Ishikawa (cell line): Measurements from ENCODE around the gene MRPL1.

Source experiments
- CEBPB ChIP-seq: IDR thresholded peaks from 2 replicates; pipeline ENCODE4 v1.6.1; 2012
- CREB1 ChIP-seq: IDR thresholded peaks from 2 replicates; pipeline ENCODE4 v1.6.1; 2012; ENCODE audit warnings: low read depth
- EGR1 ChIP-seq: IDR thresholded peaks from 2 replicates; pipeline ENCODE4 v1.6.1; 2012
- EP300 ChIP-seq: IDR thresholded peaks from 2 replicates; pipeline ENCODE4 v1.6.1; 2012; ENCODE audit warnings: borderline replicate concordance
- FOXM1 ChIP-seq: IDR thresholded peaks from 2 replicates; pipeline ENCODE4 v1.6.1; 2012; ENCODE audit warnings: low read depth, borderline replicate concordance
- MAX ChIP-seq: IDR thresholded peaks from 2 replicates; pipeline ENCODE4 v1.6.1; 2012
- NFIC ChIP-seq: IDR thresholded peaks from 2 replicates; pipeline ENCODE4 v1.6.1; 2012
- RAD21 ChIP-seq: IDR thresholded peaks from 2 replicates; pipeline ENCODE4 v1.6.1; 2012; ENCODE audit warnings: low read depth
- TAF1 ChIP-seq: IDR thresholded peaks from 2 replicates; pipeline ENCODE4 v1.6.1; 2012; ENCODE audit warnings: low read depth, mild to moderate bottlenecking
- TCF12 ChIP-seq: IDR thresholded peaks from 2 replicates; pipeline ENCODE4 v1.6.1; 2012; ENCODE audit warnings: low read depth
- TEAD4 ChIP-seq: IDR thresholded peaks from 2 replicates; pipeline ENCODE4 v1.6.1; 2012
- YY1 ChIP-seq: IDR thresholded peaks from 2 replicates; pipeline ENCODE4 v1.6.1; 2012; ENCODE audit warnings: low read depth
- ZBTB7A ChIP-seq: IDR thresholded peaks from 2 replicates; pipeline ENCODE4 v1.6.1; 2012; ENCODE audit warnings: low read depth
- TF ChIP-seq, protein P1 (sequence below): IDR thresholded peaks from 2 replicates; pipeline ENCODE4 v1.6.1; 2012
- TF ChIP-seq, protein P2 (sequence below): IDR thresholded peaks from 2 replicates; pipeline ENCODE4 v1.6.1; 2012; ENCODE audit warnings: low read depth, mild to moderate bottlenecking

The MRPL1 gene

GRCh38 chr4:77833126-77833724 is 29.4 kb upstream of the MRPL1 start:
- TF ChIP-seq TCF12 (no peak), MAX (no peak), TAF1 (no peak), CEBPB (no peak), TEAD4 (no peak), NFIC (no peak), ZBTB7A (no peak), RAD21 (no peak), EP300 (no peak), CREB1 (no peak), YY1 (no peak)
- TF ChIP-seq, protein P1, sequence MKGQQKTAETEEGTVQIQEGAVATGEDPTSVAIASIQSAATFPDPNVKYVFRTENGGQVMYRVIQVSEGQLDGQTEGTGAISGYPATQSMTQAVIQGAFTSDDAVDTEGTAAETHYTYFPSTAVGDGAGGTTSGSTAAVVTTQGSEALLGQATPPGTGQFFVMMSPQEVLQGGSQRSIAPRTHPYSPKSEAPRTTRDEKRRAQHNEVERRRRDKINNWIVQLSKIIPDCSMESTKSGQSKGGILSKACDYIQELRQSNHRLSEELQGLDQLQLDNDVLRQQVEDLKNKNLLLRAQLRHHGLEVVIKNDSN, result no peak
- TF ChIP-seq, protein P2, sequence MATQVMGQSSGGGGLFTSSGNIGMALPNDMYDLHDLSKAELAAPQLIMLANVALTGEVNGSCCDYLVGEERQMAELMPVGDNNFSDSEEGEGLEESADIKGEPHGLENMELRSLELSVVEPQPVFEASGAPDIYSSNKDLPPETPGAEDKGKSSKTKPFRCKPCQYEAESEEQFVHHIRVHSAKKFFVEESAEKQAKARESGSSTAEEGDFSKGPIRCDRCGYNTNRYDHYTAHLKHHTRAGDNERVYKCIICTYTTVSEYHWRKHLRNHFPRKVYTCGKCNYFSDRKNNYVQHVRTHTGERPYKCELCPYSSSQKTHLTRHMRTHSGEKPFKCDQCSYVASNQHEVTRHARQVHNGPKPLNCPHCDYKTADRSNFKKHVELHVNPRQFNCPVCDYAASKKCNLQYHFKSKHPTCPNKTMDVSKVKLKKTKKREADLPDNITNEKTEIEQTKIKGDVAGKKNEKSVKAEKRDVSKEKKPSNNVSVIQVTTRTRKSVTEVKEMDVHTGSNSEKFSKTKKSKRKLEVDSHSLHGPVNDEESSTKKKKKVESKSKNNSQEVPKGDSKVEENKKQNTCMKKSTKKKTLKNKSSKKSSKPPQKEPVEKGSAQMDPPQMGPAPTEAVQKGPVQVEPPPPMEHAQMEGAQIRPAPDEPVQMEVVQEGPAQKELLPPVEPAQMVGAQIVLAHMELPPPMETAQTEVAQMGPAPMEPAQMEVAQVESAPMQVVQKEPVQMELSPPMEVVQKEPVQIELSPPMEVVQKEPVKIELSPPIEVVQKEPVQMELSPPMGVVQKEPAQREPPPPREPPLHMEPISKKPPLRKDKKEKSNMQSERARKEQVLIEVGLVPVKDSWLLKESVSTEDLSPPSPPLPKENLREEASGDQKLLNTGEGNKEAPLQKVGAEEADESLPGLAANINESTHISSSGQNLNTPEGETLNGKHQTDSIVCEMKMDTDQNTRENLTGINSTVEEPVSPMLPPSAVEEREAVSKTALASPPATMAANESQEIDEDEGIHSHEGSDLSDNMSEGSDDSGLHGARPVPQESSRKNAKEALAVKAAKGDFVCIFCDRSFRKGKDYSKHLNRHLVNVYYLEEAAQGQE, result no peak

DNA sequence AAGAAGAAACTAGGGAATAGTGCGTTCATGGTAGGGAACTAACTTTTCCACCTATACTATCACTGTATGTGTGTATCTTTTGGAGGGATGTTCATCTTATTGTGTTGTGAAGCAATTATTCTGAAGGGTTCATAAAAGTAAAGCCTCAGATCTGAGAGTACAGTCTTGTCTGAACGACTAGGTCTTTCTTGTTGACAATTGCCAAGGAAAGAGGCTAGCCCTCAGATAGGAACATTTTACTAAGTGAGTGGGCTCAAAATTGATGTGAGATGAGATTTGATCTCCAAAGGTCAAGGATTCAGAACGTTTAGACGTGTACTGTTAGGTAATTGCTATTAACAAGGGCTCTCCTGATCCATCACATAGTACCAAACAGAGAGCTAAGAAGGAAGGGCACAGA is 28.2 kb upstream of the MRPL1 start:
- TF ChIP-seq EGR1, result no peak
- no peak for TF ChIP-seq CREB1
- TF ChIP-seq TAF1, result no peak
- TF ChIP-seq MAX, result no peak

GRCh38 chr4:77843628-77844027 is 19.0 kb upstream of the MRPL1 start:
- TF ChIP-seq FOXM1 (no peak), TEAD4 (no peak), TCF12 (no peak), CEBPB (no peak), EGR1 (no peak)
- TF ChIP-seq, protein P2, result no peak

GRCh38 chr4:77844363-77844762 is 18.3 kb upstream of the MRPL1 start:
- no peak for TF ChIP-seq CEBPB
- no peak for TF ChIP-seq NFIC
- TF ChIP-seq FOXM1, result no peak
- TF ChIP-seq YY1, result no peak
- TF ChIP-seq, protein P1, result no peak
- TF ChIP-seq ZBTB7A, result no peak
- TF ChIP-seq TEAD4, result no peak
- TF ChIP-seq CREB1, result no peak

DNA sequence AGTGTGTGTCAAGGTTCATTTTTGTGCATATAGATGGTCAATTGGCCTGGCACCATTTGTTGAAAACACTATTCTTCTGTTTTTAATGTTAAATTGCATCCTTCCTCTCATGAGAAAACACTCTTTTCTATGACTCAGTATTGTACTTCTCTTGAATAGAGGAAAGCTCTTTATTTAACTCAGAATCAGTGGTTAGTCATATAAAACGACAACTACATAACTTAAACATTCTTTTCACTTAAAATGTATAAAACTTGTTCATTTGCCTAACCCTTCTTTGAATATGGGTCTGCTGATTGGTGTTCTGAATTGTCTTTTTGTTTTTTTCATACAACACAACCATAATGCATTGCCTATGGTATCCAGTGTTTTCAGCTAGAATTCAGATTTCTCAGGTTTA is 17.2 kb upstream of the MRPL1 start:
- TF ChIP-seq EGR1 (no peak), TEAD4 (no peak), RAD21 (no peak)

GRCh38 chr4:77845929-77846328 is 16.7 kb upstream of the MRPL1 start:
- TF ChIP-seq, protein P2, result no peak
- TF ChIP-seq YY1 (no peak), CEBPB (no peak), MAX (no peak), CREB1 (no peak), NFIC (no peak), TAF1 (no peak), ZBTB7A (no peak), TCF12 (no peak), RAD21 (no peak), TEAD4 (no peak), EP300 (no peak), EGR1 (no peak)
- TF ChIP-seq, protein P1, result no peak
